HEK293 (cell line): ENCODE results near the gene CBX8.

Source experiments
- AEBP2 ChIP-seq: fragments of 450-650 bp; formaldehyde crosslinking; IDR thresholded peaks from 2 replicates; pipeline ENCODE4 v1.5.1; 2016; ENCODE audit warnings: missing biosample characterization, missing genetic modification characterization, borderline replicate concordance
- BCL11A ChIP-seq: fragments of 450-650 bp; formaldehyde crosslinking; IDR thresholded peaks from 2 replicates; pipeline ENCODE4 v1.5.1; 2016; ENCODE audit warnings: low read depth, missing biosample characterization, missing genetic modification characterization
- GLI4 ChIP-seq: fragments of 450-650 bp; formaldehyde crosslinking; IDR thresholded peaks from 2 replicates; pipeline ENCODE4 v1.5.1; 2016; ENCODE audit warnings: missing biosample characterization, missing genetic modification characterization
- MYNN ChIP-seq: fragments of 450-650 bp; formaldehyde crosslinking; IDR thresholded peaks from 2 replicates; pipeline ENCODE4 v1.5.1; 2016; ENCODE audit warnings: missing biosample characterization, missing genetic modification characterization, borderline replicate concordance
- OSR2 ChIP-seq: fragments of 450-650 bp; formaldehyde crosslinking; IDR thresholded peaks from 2 replicates; pipeline ENCODE4 v1.5.1; 2016; ENCODE audit warnings: missing biosample characterization, missing genetic modification characterization
- PRDM10 ChIP-seq: fragments of 450-650 bp; formaldehyde crosslinking; IDR thresholded peaks from 2 replicates; pipeline ENCODE4 v1.5.1; 2016; ENCODE audit warnings: missing biosample characterization, missing genetic modification characterization
- REPIN1 ChIP-seq: fragments of 450-650 bp; formaldehyde crosslinking; IDR thresholded peaks from 2 replicates; pipeline ENCODE4 v1.5.1; 2017; ENCODE audit warnings: missing biosample characterization, missing genetic modification characterization, low read depth
- SCRT2 ChIP-seq: fragments of 450-650 bp; formaldehyde crosslinking; IDR thresholded peaks from 2 replicates; pipeline ENCODE4 v1.5.1; 2016; ENCODE audit warnings: missing biosample characterization, missing genetic modification characterization
- YY2 ChIP-seq: fragments of 450-650 bp; formaldehyde crosslinking; IDR thresholded peaks from 2 replicates; pipeline ENCODE4 v1.5.1; 2016; ENCODE audit warnings: missing biosample characterization, missing genetic modification characterization
- ZBTB26 ChIP-seq: fragments of 450-650 bp; formaldehyde crosslinking; optimal IDR thresholded peaks from 2 replicates; pipeline ENCODE3; 2016; ENCODE audit warnings: missing biosample characterization, mild to moderate bottlenecking, missing genetic modification characterization
- ZFP3 ChIP-seq: fragments of 450-650 bp; formaldehyde crosslinking; IDR thresholded peaks from 2 replicates; pipeline ENCODE4 v1.5.1; 2016; ENCODE audit warnings: low read depth, missing biosample characterization, missing genetic modification characterization
- ZNF202 ChIP-seq: fragments of 450-650 bp; formaldehyde crosslinking; IDR thresholded peaks from 2 replicates; pipeline ENCODE4 v1.5.1; 2016; ENCODE audit warnings: missing biosample characterization, missing genetic modification characterization, borderline replicate concordance
- ZNF223 ChIP-seq: fragments of 450-650 bp; formaldehyde crosslinking; IDR thresholded peaks from 2 replicates; pipeline ENCODE4 v1.5.1; 2016; ENCODE audit warnings: missing biosample characterization, missing genetic modification characterization
- ZNF24 ChIP-seq: fragments of 450-650 bp; formaldehyde crosslinking; IDR thresholded peaks from 2 replicates; pipeline ENCODE4 v1.5.1; 2016; ENCODE audit warnings: missing biosample characterization, missing genetic modification characterization
- ZNF266 ChIP-seq: fragments of 450-650 bp; formaldehyde crosslinking; IDR thresholded peaks from 2 replicates; pipeline ENCODE4 v1.5.1; 2016; ENCODE audit warnings: missing biosample characterization, missing genetic modification characterization, low read depth
- ZNF280C ChIP-seq: fragments of 450-650 bp; formaldehyde crosslinking; IDR thresholded peaks from 2 replicates; pipeline ENCODE4 v1.5.1; 2016; ENCODE audit warnings: missing biosample characterization, missing genetic modification characterization
- ZNF37A ChIP-seq: fragments of 450-650 bp; IDR thresholded peaks from 2 replicates; pipeline ENCODE4 v1.5.1; 2018; ENCODE audit warnings: missing biosample characterization, missing genetic modification characterization
- ZNF423 ChIP-seq: fragments of 450-650 bp; formaldehyde crosslinking; IDR thresholded peaks from 2 replicates; pipeline ENCODE4 v1.5.1; 2016; ENCODE audit warnings: missing biosample characterization, missing genetic modification characterization
- ZNF555 ChIP-seq: fragments of 450-650 bp; formaldehyde crosslinking; conservative IDR thresholded peaks from 2 replicates; pipeline ENCODE4 v1.5.1; 2017; ENCODE audit warnings: missing biosample characterization, mild to moderate bottlenecking, missing genetic modification characterization, inconsistent platforms
- ZNF560 ChIP-seq: fragments of 450-650 bp; formaldehyde crosslinking; IDR thresholded peaks from 2 replicates; pipeline ENCODE4 v1.5.1; 2017; ENCODE audit warnings: missing biosample characterization, missing genetic modification characterization, borderline replicate concordance
- ZNF768 ChIP-seq: fragments of 450-650 bp; formaldehyde crosslinking; IDR thresholded peaks from 2 replicates; pipeline ENCODE4 v1.5.1; 2018; ENCODE audit warnings: missing biosample characterization, mild to moderate bottlenecking, missing genetic modification characterization
- ZNF837 ChIP-seq: fragments of 450-650 bp; formaldehyde crosslinking; IDR thresholded peaks from 2 replicates; pipeline ENCODE4 v1.5.1; 2016; ENCODE audit warnings: missing biosample characterization, missing genetic modification characterization
- ZSCAN16 ChIP-seq: fragments of 450-650 bp; formaldehyde crosslinking; IDR thresholded peaks from 2 replicates; pipeline ENCODE4 v1.5.1; 2016; ENCODE audit warnings: missing biosample characterization, missing genetic modification characterization
- ZSCAN5A ChIP-seq: fragments of 450-650 bp; formaldehyde crosslinking; IDR thresholded peaks from 2 replicates; pipeline ENCODE4 v1.5.1; 2016; ENCODE audit warnings: missing biosample characterization, missing genetic modification characterization
- TF ChIP-seq, protein P1 (sequence below): fragments of 450-650 bp; formaldehyde crosslinking; IDR thresholded peaks from 2 replicates; pipeline ENCODE4 v1.5.1; 2017; ENCODE audit warnings: missing biosample characterization, missing genetic modification characterization
- TF ChIP-seq, protein P2 (sequence below): fragments of 450-650 bp; formaldehyde crosslinking; IDR thresholded peaks from 2 replicates; pipeline ENCODE4 v1.5.1; 2016; ENCODE audit warnings: missing biosample characterization, missing genetic modification characterization, low read depth

Gene CBX8

DNA sequence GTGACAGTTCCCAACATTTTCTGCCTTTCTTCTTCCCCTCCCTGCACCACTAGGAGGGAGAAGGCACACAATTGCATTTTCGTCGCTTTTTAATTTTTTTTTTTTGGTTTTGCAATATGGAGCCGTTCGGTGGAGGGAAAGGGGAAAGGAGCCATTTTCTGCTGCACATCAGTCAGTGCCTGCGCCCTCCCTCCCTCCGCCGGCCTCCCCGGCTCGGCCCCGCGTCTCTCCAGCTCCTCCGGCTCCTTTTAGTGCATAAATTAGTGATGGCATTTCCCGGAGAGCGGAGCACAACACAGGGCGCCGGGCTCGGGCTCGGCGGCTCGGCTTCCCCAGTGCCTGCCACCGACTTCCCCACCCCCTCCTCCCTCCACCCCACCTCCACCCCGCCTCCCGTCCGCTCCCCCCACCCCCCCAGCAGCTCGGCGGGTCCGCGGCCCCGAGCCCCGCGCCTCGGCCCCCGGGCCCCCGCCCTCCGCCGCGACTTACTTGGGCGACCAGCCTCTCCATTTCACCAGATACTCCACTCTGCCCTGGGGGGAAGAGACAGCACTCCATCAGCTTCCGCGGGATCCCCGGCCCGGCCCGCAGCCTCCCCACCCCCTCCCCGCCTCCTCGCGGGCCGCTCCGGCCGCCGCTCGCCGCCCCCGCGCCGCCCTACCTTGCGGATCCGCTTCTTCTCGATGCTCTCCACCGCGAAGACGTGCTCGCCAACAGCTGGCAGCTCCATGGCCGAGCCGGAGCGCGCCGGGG lies 41.8 kb upstream of the CBX8 start (continued):
- TF ChIP-seq AEBP2, result no peak
- no peak for TF ChIP-seq ZNF423 (tag by site-specific recombination)
- TF ChIP-seq ZSCAN5A (tag by site-specific recombination), result no peak
- TF ChIP-seq ZNF560, result no peak
- TF ChIP-seq, protein P1, sequence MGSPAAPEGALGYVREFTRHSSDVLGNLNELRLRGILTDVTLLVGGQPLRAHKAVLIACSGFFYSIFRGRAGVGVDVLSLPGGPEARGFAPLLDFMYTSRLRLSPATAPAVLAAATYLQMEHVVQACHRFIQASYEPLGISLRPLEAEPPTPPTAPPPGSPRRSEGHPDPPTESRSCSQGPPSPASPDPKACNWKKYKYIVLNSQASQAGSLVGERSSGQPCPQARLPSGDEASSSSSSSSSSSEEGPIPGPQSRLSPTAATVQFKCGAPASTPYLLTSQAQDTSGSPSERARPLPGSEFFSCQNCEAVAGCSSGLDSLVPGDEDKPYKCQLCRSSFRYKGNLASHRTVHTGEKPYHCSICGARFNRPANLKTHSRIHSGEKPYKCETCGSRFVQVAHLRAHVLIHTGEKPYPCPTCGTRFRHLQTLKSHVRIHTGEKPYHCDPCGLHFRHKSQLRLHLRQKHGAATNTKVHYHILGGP (tag by site-specific recombination), result no peak
- TF ChIP-seq ZNF768 (tag by site-specific recombination), result no peak
- TF ChIP-seq ZFP3 (tag by site-specific recombination), result no peak
- TF ChIP-seq ZNF280C (tag by site-specific recombination), result no peak
- TF ChIP-seq PRDM10 (tag by site-specific recombination), result no peak
- no peak for TF ChIP-seq GLI4
- TF ChIP-seq ZNF266 (tag by site-specific recombination), result no peak
- no peak for TF ChIP-seq ZNF555 (tag by site-specific recombination)
- peak; percentile 75 for TF ChIP-seq ZBTB26 (tag by site-specific recombination)
- TF ChIP-seq REPIN1 (tag by site-specific recombination), result 0 out of 2 replicates have a peak, but pooled peaks have one; percentile 40
- TF ChIP-seq ZSCAN16 (tag by site-specific recombination), result no peak
- no peak for TF ChIP-seq ZNF837 (tag by site-specific recombination)
- no peak for TF ChIP-seq SCRT2 (tag by site-specific recombination)
- TF ChIP-seq ZNF223 (tag by site-specific recombination), result peak; percentile 14; the same call in 1 of the 2 replicates
- TF ChIP-seq BCL11A (tag by site-specific recombination), result no peak
- TF ChIP-seq ZNF37A (tag by site-specific recombination), result no peak
- TF ChIP-seq, protein P2, sequence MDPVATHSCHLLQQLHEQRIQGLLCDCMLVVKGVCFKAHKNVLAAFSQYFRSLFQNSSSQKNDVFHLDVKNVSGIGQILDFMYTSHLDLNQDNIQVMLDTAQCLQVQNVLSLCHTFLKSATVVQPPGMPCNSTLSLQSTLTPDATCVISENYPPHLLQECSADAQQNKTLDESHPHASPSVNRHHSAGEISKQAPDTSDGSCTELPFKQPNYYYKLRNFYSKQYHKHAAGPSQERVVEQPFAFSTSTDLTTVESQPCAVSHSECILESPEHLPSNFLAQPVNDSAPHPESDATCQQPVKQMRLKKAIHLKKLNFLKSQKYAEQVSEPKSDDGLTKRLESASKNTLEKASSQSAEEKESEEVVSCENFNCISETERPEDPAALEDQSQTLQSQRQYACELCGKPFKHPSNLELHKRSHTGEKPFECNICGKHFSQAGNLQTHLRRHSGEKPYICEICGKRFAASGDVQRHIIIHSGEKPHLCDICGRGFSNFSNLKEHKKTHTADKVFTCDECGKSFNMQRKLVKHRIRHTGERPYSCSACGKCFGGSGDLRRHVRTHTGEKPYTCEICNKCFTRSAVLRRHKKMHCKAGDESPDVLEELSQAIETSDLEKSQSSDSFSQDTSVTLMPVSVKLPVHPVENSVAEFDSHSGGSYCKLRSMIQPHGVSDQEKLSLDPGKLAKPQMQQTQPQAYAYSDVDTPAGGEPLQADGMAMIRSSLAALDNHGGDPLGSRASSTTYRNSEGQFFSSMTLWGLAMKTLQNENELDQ (tag by site-specific recombination), result no peak
- no peak for TF ChIP-seq ZNF202 (tag by site-specific recombination)
- TF ChIP-seq YY2, result peak; percentile 25; the same call in 1 of the 2 replicates
- TF ChIP-seq MYNN (tag by site-specific recombination), result no peak
- no peak for TF ChIP-seq OSR2
- TF ChIP-seq ZNF24 (tag by site-specific recombination), result no peak
